WTC11 (cell line): ENCODE results near the gene CACNG4. TPM values are rescaled to one million over a fixed set of nuclear protein-coding genes. Genes with fewer than 3 reads are reported as not detected.

ENCODE experiments used
- ATAC-seq: fragments of 200-7000 bp; cut with Tn5 transposase; 2 replicates; pipeline ENCODE4 v1.10.0; 2021; ENCODE audit warnings: mild to moderate bottlenecking, moderate library complexity
- CTCF ChIA-PET: fragments of 300-600 bp; sonication (Branson Sonifier 250); formaldehyde crosslinking; loops from one replicate; lab custom pipeline; 2021; ENCODE audit warnings: antibody characterized with exemption; lab: Charles Lee
- POLR2A ChIA-PET: fragments of 350-600 bp; sonication (Branson Sonifier 250); formaldehyde crosslinking; loops from one replicate; lab custom pipeline; 2021; ENCODE audit warnings: antibody characterized with exemption; lab: Charles Lee
- DNase-seq: peaks from one replicate; pipeline ENCODE4 v3.0.0; 2021; ENCODE audit warnings: low spot score
- H3K27ac Mint-ChIP-seq: 2 replicates; pipeline ENCODE4 v1.8.0; 2021; ENCODE audit warnings: mixed read lengths
- H3K27me3 Mint-ChIP-seq: 2 replicates; pipeline ENCODE4 v1.8.0; 2021; ENCODE audit warnings: low read depth, mild to moderate bottlenecking, moderate library complexity, mixed read lengths
- H3K36me3 Mint-ChIP-seq: 2 replicates; pipeline ENCODE4 v1.8.0; 2021; ENCODE audit warnings: mixed read lengths
- H3K4me1 Mint-ChIP-seq: 2 replicates; pipeline ENCODE4 v1.8.0; 2022; ENCODE audit warnings: mixed read lengths
- H3K4me3 Mint-ChIP-seq: 2 replicates; pipeline ENCODE4 v1.8.0; 2021; ENCODE audit warnings: mild to moderate bottlenecking, moderate library complexity, mixed read lengths
- H3K9me3 Mint-ChIP-seq: 2 replicates; pipeline ENCODE4 v1.8.0; 2021; ENCODE audit warnings: mixed read lengths
- ELF4 ChIP-seq: sonication (generic); formaldehyde crosslinking; IDR thresholded peaks from 2 replicates; pipeline ENCODE4 v1.8.1; 2022; ENCODE audit warnings: low read depth, mild to moderate bottlenecking, moderate library complexity, missing genetic modification reagents
- FOXP1 ChIP-seq: sonication (generic); formaldehyde crosslinking; IDR thresholded peaks from 2 replicates; pipeline ENCODE4 v1.8.0; 2022; ENCODE audit warnings: missing genetic modification reagents, mild to moderate bottlenecking, moderate library complexity, borderline replicate concordance
- JUN ChIP-seq: sonication (generic); formaldehyde crosslinking; IDR thresholded peaks from 2 replicates; pipeline ENCODE4 v1.8.0; 2023; ENCODE audit warnings: mild to moderate bottlenecking, missing genetic modification reagents
- MYBL2 ChIP-seq: sonication (generic); formaldehyde crosslinking; IDR thresholded peaks from 2 replicates; pipeline ENCODE4 v1.8.1; 2023; ENCODE audit warnings: mild to moderate bottlenecking, moderate library complexity, missing genetic modification reagents
- NFATC4 ChIP-seq: fragments of 250-450 bp; sonication (Bioruptor Pico); IDR thresholded peaks from 2 replicates; pipeline ENCODE4 v1.9.0; 2021; ENCODE audit warnings: mild to moderate bottlenecking
- PRRX2 ChIP-seq: fragments of 250-450 bp; sonication (Bioruptor Pico); IDR thresholded peaks from 2 replicates; pipeline ENCODE4 v1.8.0; 2021; ENCODE audit warnings: mild to moderate bottlenecking
- RELA ChIP-seq: sonication (generic); formaldehyde crosslinking; IDR thresholded peaks from 2 replicates; pipeline ENCODE4 v1.8.1; 2022; ENCODE audit warnings: missing genetic modification reagents, mild to moderate bottlenecking, borderline replicate concordance
- ZNF219 ChIP-seq: sonication (generic); formaldehyde crosslinking; IDR thresholded peaks from 2 replicates; pipeline ENCODE4 v1.8.0; 2023; ENCODE audit warnings: missing genetic modification reagents, mild to moderate bottlenecking, borderline replicate concordance
- ZNF232 ChIP-seq: sonication (generic); formaldehyde crosslinking; IDR thresholded peaks from 2 replicates; pipeline ENCODE4 v1.8.0; 2022; ENCODE audit warnings: mild to moderate bottlenecking, missing genetic modification reagents
- ZNF317 ChIP-seq: sonication (generic); formaldehyde crosslinking; IDR thresholded peaks from 2 replicates; pipeline ENCODE4 v1.8.1; 2023; ENCODE audit warnings: low read depth, mild to moderate bottlenecking, moderate library complexity, missing genetic modification reagents, borderline replicate concordance
- ZNF423 ChIP-seq: fragments of 250-450 bp; sonication (Bioruptor Pico); IDR thresholded peaks from 2 replicates; pipeline ENCODE4 v2.1.2; 2022; ENCODE audit warnings: mild to moderate bottlenecking, moderate library complexity
- total RNA-seq: library from RNA; stranded (reverse); gene quantifications from 3 replicates; pipeline ENCODE4 v1.2.3, GENCODE V29; 2021
- TF ChIP-seq, protein P1 (sequence below): sonication (generic); formaldehyde crosslinking; IDR thresholded peaks from 2 replicates; pipeline ENCODE4 v1.8.1; 2023; ENCODE audit warnings: mild to moderate bottlenecking, missing genetic modification reagents
- TF ChIP-seq, protein P2 (sequence below): sonication (generic); formaldehyde crosslinking; IDR thresholded peaks from 2 replicates; pipeline ENCODE4 v1.8.1; 2023; ENCODE audit warnings: mild to moderate bottlenecking, missing genetic modification reagents, moderate library complexity
- TF ChIP-seq, protein P3 (sequence below): fragments of 250-450 bp; sonication (Bioruptor Pico); IDR thresholded peaks from 2 replicates; pipeline ENCODE4 v1.9.0; 2021; ENCODE audit warnings: mild to moderate bottlenecking
- TF ChIP-seq, protein P4 (sequence below): sonication (generic); formaldehyde crosslinking; IDR thresholded peaks from 2 replicates; pipeline ENCODE4 v1.8.0; 2022; ENCODE audit warnings: mild to moderate bottlenecking, missing genetic modification reagents
- TF ChIP-seq, protein P5 (sequence below): fragments of 250-450 bp; sonication (Bioruptor Pico); IDR thresholded peaks from 2 replicates; pipeline ENCODE4 v1.9.0; 2021; ENCODE audit warnings: mild to moderate bottlenecking
- TF ChIP-seq, protein P6 (sequence below): sonication (generic); formaldehyde crosslinking; IDR thresholded peaks from 2 replicates; pipeline ENCODE4 v1.8.1; 2023; ENCODE audit warnings: mild to moderate bottlenecking, missing genetic modification reagents, moderate library complexity
- TF ChIP-seq, protein P7 (sequence below): sonication (generic); formaldehyde crosslinking; IDR thresholded peaks from 2 replicates; pipeline ENCODE4 v1.8.0; 2022; ENCODE audit warnings: mild to moderate bottlenecking, missing genetic modification reagents
- TF ChIP-seq, protein P8 (sequence below): sonication (generic); formaldehyde crosslinking; IDR thresholded peaks from 2 replicates; pipeline ENCODE4 v1.8.1; 2022; ENCODE audit warnings: low read depth, missing genetic modification reagents, borderline replicate concordance

Gene CACNG4
- total RNA-seq, 1 experiment from 2014 or later: 3.4 TPM

DNA sequence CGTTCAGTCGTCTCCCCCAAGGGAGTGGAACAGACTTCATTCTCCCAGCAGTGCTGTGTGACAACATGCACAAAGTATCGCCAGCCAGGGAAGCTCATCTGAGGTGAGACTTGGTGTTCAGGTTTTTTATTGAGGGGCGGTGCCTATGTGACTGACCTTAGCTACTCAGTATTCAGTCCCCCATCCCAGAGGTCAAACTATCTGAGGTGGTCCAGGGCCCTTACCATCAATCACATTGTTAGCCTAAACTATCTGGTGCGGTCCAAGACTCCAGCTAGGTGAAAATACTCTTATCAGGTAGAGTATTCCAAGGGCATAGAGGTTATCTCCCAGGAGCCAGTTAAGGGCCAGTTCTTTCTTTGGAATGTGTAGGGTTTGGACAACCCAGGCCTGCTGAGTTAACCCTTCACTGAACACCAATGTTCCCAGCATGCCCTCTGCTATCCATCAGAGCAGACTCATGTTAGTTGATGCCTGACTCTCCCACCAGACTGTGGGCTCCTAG is 74.4 kb downstream of the CACNG4 start:
- ATAC-seq (no peak), DNase-seq (no peak)
- no peaks in the 10 kb centered on the region; the same call in 1 of the 2 replicates for H3K27me3 Mint-ChIP-seq
- no peaks in the 10 kb centered on the region for H3K36me3 Mint-ChIP-seq
- H3K27ac Mint-ChIP-seq: peak overlapping the region; percentile 35; the same call in 1 of the 2 replicates
- H3K9me3 Mint-ChIP-seq: peaks cover 26% of the 10 kb centered on the region
- ChIA-PET CTCF (no interaction called here), POLR2A (no interaction called here)
- H3K4me3 Mint-ChIP-seq: no peak overlapping the region
- TF ChIP-seq FOXP1 (CRISPR knock-in tag) (no peak), ZNF219 (CRISPR knock-in tag) (no peak), RELA (CRISPR knock-in tag) (no peak), NFATC4 (no peak), ELF4 (CRISPR knock-in tag) (no peak), PRRX2 (no peak), ZNF232 (no peak), MYBL2 (CRISPR knock-in tag) (no peak), ZNF317 (CRISPR knock-in tag) (no peak), ZNF423 (CRISPR knock-in tag) (no peak), JUN (CRISPR knock-in tag) (no peak)
- TF ChIP-seq, protein P1, sequence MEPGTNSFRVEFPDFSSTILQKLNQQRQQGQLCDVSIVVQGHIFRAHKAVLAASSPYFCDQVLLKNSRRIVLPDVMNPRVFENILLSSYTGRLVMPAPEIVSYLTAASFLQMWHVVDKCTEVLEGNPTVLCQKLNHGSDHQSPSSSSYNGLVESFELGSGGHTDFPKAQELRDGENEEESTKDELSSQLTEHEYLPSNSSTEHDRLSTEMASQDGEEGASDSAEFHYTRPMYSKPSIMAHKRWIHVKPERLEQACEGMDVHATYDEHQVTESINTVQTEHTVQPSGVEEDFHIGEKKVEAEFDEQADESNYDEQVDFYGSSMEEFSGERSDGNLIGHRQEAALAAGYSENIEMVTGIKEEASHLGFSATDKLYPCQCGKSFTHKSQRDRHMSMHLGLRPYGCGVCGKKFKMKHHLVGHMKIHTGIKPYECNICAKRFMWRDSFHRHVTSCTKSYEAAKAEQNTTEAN (CRISPR knock-in tag): no peak
- TF ChIP-seq, protein P2, sequence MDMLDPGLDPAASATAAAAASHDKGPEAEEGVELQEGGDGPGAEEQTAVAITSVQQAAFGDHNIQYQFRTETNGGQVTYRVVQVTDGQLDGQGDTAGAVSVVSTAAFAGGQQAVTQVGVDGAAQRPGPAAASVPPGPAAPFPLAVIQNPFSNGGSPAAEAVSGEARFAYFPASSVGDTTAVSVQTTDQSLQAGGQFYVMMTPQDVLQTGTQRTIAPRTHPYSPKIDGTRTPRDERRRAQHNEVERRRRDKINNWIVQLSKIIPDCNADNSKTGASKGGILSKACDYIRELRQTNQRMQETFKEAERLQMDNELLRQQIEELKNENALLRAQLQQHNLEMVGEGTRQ (CRISPR knock-in tag): no peak
- TF ChIP-seq, protein P3, sequence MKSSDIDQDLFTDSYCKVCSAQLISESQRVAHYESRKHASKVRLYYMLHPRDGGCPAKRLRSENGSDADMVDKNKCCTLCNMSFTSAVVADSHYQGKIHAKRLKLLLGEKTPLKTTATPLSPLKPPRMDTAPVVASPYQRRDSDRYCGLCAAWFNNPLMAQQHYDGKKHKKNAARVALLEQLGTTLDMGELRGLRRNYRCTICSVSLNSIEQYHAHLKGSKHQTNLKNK (CRISPR knock-in tag): no peak
- TF ChIP-seq, protein P4, sequence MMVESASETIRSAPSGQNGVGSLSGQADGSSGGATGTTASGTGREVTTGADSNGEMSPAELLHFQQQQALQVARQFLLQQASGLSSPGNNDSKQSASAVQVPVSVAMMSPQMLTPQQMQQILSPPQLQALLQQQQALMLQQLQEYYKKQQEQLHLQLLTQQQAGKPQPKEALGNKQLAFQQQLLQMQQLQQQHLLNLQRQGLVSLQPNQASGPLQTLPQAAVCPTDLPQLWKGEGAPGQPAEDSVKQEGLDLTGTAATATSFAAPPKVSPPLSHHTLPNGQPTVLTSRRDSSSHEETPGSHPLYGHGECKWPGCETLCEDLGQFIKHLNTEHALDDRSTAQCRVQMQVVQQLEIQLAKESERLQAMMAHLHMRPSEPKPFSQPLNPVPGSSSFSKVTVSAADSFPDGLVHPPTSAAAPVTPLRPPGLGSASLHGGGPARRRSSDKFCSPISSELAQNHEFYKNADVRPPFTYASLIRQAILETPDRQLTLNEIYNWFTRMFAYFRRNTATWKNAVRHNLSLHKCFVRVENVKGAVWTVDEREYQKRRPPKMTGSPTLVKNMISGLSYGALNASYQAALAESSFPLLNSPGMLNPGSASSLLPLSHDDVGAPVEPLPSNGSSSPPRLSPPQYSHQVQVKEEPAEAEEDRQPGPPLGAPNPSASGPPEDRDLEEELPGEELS: no peak
- TF ChIP-seq, protein P5, sequence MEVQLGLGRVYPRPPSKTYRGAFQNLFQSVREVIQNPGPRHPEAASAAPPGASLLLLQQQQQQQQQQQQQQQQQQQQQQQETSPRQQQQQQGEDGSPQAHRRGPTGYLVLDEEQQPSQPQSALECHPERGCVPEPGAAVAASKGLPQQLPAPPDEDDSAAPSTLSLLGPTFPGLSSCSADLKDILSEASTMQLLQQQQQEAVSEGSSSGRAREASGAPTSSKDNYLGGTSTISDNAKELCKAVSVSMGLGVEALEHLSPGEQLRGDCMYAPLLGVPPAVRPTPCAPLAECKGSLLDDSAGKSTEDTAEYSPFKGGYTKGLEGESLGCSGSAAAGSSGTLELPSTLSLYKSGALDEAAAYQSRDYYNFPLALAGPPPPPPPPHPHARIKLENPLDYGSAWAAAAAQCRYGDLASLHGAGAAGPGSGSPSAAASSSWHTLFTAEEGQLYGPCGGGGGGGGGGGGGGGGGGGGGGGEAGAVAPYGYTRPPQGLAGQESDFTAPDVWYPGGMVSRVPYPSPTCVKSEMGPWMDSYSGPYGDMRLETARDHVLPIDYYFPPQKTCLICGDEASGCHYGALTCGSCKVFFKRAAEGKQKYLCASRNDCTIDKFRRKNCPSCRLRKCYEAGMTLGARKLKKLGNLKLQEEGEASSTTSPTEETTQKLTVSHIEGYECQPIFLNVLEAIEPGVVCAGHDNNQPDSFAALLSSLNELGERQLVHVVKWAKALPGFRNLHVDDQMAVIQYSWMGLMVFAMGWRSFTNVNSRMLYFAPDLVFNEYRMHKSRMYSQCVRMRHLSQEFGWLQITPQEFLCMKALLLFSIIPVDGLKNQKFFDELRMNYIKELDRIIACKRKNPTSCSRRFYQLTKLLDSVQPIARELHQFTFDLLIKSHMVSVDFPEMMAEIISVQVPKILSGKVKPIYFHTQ (CRISPR knock-in tag): no peak
- TF ChIP-seq, protein P6, sequence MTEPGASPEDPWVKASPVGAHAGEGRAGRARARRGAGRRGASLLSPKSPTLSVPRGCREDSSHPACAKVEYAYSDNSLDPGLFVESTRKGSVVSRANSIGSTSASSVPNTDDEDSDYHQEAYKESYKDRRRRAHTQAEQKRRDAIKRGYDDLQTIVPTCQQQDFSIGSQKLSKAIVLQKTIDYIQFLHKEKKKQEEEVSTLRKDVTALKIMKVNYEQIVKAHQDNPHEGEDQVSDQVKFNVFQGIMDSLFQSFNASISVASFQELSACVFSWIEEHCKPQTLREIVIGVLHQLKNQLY: no peak
- TF ChIP-seq, protein P7, sequence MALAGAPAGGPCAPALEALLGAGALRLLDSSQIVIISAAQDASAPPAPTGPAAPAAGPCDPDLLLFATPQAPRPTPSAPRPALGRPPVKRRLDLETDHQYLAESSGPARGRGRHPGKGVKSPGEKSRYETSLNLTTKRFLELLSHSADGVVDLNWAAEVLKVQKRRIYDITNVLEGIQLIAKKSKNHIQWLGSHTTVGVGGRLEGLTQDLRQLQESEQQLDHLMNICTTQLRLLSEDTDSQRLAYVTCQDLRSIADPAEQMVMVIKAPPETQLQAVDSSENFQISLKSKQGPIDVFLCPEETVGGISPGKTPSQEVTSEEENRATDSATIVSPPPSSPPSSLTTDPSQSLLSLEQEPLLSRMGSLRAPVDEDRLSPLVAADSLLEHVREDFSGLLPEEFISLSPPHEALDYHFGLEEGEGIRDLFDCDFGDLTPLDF: no peak
- TF ChIP-seq, protein P8, sequence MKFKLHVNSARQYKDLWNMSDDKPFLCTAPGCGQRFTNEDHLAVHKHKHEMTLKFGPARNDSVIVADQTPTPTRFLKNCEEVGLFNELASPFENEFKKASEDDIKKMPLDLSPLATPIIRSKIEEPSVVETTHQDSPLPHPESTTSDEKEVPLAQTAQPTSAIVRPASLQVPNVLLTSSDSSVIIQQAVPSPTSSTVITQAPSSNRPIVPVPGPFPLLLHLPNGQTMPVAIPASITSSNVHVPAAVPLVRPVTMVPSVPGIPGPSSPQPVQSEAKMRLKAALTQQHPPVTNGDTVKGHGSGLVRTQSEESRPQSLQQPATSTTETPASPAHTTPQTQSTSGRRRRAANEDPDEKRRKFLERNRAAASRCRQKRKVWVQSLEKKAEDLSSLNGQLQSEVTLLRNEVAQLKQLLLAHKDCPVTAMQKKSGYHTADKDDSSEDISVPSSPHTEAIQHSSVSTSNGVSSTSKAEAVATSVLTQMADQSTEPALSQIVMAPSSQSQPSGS (CRISPR knock-in tag): no peak
- H3K4me1 Mint-ChIP-seq: no peaks in the 10 kb centered on the region; the same call in 1 of the 2 replicates
